Measurements from ENCODE around the gene GRIA4.

The GRIA4 gene

GRCh38 chr11:105852403-105852802, 242.5 kb downstream of the GRIA4 start:
- Histone ChIP-seq H3K4me3 (replicated peaks; ENCODE audit: insufficient read depth, low read length) (no peak overlapping the region), H3K27ac (replicated peaks) (no peak overlapping the region), H3K27me3 (ENCODE audit: insufficient read depth, poor library complexity, severe bottlenecking) (no peaks in the 10 kb centered on the region)
- TF ChIP-seq GABPA (IDR thresholded peaks at IDR 0.05; ENCODE audit: low read depth) (no peak), REST (IDR thresholded peaks at IDR 0.05; ENCODE audit: insufficient replicate concordance, low read depth) (no peak), CTCF (IDR thresholded peaks at IDR 0.05; ENCODE audit: insufficient read depth, low read length) (no peak), POLR2AphosphoS5 (IDR thresholded peaks at IDR 0.05; ENCODE audit: low read depth) (no peak), SPI1 (IDR thresholded peaks at IDR 0.05; ENCODE audit: borderline replicate concordance, low read depth) (no peak)
- no peak for DNase-seq (ENCODE audit: low read depth in 1 of 2, low spot score in 1 of 2)

GRCh38 chr11:105854269-105854668, 244.4 kb downstream of the GRIA4 start:
- TF ChIP-seq REST (IDR thresholded peaks at IDR 0.05; ENCODE audit: insufficient replicate concordance, low read depth) (no peak), GABPA (IDR thresholded peaks at IDR 0.05; ENCODE audit: low read depth) (no peak), POLR2AphosphoS5 (IDR thresholded peaks at IDR 0.05; ENCODE audit: low read depth) (no peak), CTCF (IDR thresholded peaks at IDR 0.05; ENCODE audit: insufficient read depth, low read length) (no peak)
- H3K27ac ChIP-seq (replicated peaks): no peak overlapping the region
- no peaks in the 10 kb centered on the region for H3K27me3 ChIP-seq (ENCODE audit: insufficient read depth, poor library complexity, severe bottlenecking)
- no peak overlapping the region for H3K4me3 ChIP-seq (replicated peaks; ENCODE audit: insufficient read depth, low read length)
- DNase-seq (ENCODE audit: low read depth in 1 of 2, low spot score in 1 of 2): no peak

GRCh38 chr11:105856954-105857353, 247.1 kb downstream of the GRIA4 start:
- DNase-seq (ENCODE audit: low read depth in 1 of 2, low spot score in 1 of 2): no peak
- H3K27me3 ChIP-seq (ENCODE audit: insufficient read depth, poor library complexity, severe bottlenecking): no peaks in the 10 kb centered on the region
- no peak overlapping the region for H3K4me3 ChIP-seq (replicated peaks; ENCODE audit: insufficient read depth, low read length)
- H3K27ac ChIP-seq (replicated peaks): no peak overlapping the region
- TF ChIP-seq CTCF (IDR thresholded peaks at IDR 0.05; ENCODE audit: insufficient read depth, low read length) (no peak), POLR2AphosphoS5 (IDR thresholded peaks at IDR 0.05; ENCODE audit: low read depth) (no peak), GABPA (IDR thresholded peaks at IDR 0.05; ENCODE audit: low read depth) (no peak), SPI1 (IDR thresholded peaks at IDR 0.05; ENCODE audit: borderline replicate concordance, low read depth) (no peak), REST (IDR thresholded peaks at IDR 0.05; ENCODE audit: insufficient replicate concordance, low read depth) (no peak)

Measured in HL-60 (cell line).